NT2/D1 (cell line): ENCODE results near the gene CEBPE.

Experiments used
- SUZ12 ChIP-seq: IDR thresholded peaks from 2 replicates; pipeline ENCODE4 v1.6.1; 2011; ENCODE audit not compliant: insufficient read length, insufficient read depth; ENCODE audit errors: extremely low read depth
- YY1 ChIP-seq: IDR thresholded peaks from 2 replicates; pipeline ENCODE4 v1.6.1; 2011; ENCODE audit not compliant: insufficient read length, insufficient read depth
- ZNF274 ChIP-seq: IDR thresholded peaks from 2 replicates; pipeline ENCODE4 v1.6.1; 2011; ENCODE audit warnings: mild to moderate bottlenecking, low read depth, low read length

GRCh38 chr14:23147676-23148075 lies 28.6 kb upstream of the CEBPE start:
- TF ChIP-seq ZNF274 (no peak), SUZ12 (no peak), YY1 (no peak)
